ENCODE results near the gene CPPED1.

Gene CPPED1

DNA sequence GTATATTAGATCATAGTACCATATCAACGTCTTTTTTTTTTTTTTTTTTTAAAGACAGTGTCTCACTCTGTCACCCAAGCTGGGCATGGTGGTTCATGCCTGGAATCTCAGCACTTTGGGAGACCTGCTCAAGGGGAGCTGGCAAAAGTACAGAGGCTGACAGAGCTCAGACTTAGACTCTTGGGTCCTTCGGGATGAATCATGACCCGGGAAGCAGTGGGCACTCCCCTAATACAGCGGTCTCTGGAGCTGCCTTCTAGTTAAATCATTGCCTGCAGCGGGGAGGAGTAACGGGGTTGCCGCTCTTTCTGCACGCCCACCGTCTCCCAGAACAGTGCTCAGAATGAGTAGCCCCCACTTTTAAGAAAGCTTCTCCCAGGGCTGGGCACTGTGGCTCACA is 174.4 kb downstream of the CPPED1 start:
- Histone ChIP-seq H3K4me1 (ENCODE audit: control insufficient read depth in 1 of 2, insufficient read depth in 2 of 2, low read length in 2 of 2) (no peaks in the 10 kb centered on the region), H3K36me3 (ENCODE audit: control insufficient read depth in 1 of 2, insufficient read depth in 2 of 2, low read length in 2 of 2) (no peaks in the 10 kb centered on the region), H3K4me3 (ENCODE audit: low read depth in 1 of 2, low read length in 2 of 2) (no peak overlapping the region), H3K9me3 (ENCODE audit: control insufficient read depth in 1 of 2, low read length in 2 of 2) (peaks cover 0 to under 1% of the 10 kb centered on the region in 2 donors), H3K27ac (ENCODE audit: low read length) (no peak overlapping the region), H3K27me3 (ENCODE audit: low read depth, low read length) (no peaks in the 10 kb centered on the region)

DNA sequence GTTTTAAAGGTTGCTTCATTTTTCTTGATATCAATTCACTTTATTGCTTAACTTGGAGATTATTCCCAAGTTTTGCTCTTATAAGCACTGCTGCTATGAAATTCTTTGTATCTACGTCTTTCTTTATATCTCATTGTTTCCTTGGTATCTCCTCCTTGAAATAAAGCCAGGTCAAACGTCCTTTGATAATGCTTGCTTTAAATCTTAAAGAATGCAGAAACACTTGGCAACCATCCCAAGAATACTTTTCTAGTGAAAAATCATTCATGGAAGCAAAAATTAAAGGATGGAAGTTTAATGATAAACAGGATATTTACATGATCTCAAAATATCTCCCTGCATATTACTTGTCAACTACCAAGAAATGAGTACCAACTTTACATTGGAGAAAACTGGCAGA is 175.2 kb downstream of the CPPED1 start:
- no peak overlapping the region for H3K4me3 ChIP-seq (ENCODE audit: low read depth in 1 of 2, low read length in 2 of 2)
- H3K9me3 ChIP-seq (ENCODE audit: control insufficient read depth in 1 of 2, low read length in 2 of 2), result peaks cover 0 to 4% of the 10 kb centered on the region in 2 donors
- H3K27ac ChIP-seq (ENCODE audit: low read length), result no peak overlapping the region
- no peaks in the 10 kb centered on the region for H3K4me1 ChIP-seq (ENCODE audit: control insufficient read depth in 1 of 2, insufficient read depth in 2 of 2, low read length in 2 of 2)
- no peaks in the 10 kb centered on the region for H3K27me3 ChIP-seq (ENCODE audit: low read depth, low read length)
- H3K36me3 ChIP-seq (ENCODE audit: control insufficient read depth in 1 of 2, insufficient read depth in 2 of 2, low read length in 2 of 2), result no peaks in the 10 kb centered on the region

DNA sequence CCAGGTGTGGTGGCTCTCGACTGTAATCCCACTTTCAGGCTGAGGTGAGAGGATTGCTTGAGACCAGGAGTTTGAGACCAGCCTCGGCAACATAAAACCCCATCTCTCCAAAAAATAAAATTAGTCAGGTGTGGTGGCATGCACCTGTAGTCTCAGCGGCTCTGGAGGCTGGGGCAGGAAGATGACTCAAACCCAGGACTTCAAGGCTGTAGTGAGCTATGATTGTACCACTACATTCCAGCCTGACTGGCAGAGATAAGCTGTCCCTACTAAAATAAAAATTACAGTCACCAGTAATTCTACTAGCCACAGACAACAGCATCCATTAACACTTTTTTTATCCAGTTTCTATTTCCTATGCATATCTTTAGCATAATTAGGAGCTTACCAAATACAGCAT is 176.3 kb downstream of the CPPED1 start:
- Histone ChIP-seq H3K27me3 (ENCODE audit: low read depth, low read length) (no peaks in the 10 kb centered on the region), H3K4me1 (ENCODE audit: control insufficient read depth in 1 of 2, insufficient read depth in 2 of 2, low read length in 2 of 2) (no peaks in the 10 kb centered on the region), H3K4me3 (ENCODE audit: low read depth in 1 of 2, low read length in 2 of 2) (no peak overlapping the region), H3K9me3 (ENCODE audit: control insufficient read depth in 1 of 2, low read length in 2 of 2) (peaks cover 0 to 4% of the 10 kb centered on the region in 2 donors), H3K27ac (ENCODE audit: low read length) (no peak overlapping the region), H3K36me3 (ENCODE audit: control insufficient read depth in 1 of 2, insufficient read depth in 2 of 2, low read length in 2 of 2) (no peaks in the 10 kb centered on the region)

DNA sequence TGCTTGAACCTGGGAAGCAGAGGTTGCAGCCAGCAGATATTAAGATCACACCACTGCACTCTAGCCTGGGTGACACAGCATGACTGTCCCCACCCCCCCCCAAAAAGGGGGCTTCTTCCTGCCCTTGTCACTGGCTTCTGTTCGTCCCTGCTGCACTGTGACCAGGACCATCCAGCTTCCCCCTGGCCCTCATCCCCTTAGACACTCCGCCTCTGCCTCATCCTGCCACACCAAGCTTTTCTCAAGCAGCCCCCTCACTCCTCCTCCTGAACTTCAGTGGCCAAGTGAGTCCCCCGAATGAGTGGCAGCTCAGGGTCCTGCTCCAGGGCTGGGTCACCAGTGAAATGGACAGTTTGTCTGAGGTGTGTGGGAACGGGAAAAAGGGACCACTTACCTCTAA is 177.3 kb downstream of the CPPED1 start:
- H3K36me3 ChIP-seq (ENCODE audit: control insufficient read depth in 1 of 2, insufficient read depth in 2 of 2, low read length in 2 of 2), result no peaks in the 10 kb centered on the region
- H3K4me1 ChIP-seq (ENCODE audit: control insufficient read depth in 1 of 2, insufficient read depth in 2 of 2, low read length in 2 of 2), result no peaks in the 10 kb centered on the region
- H3K27ac ChIP-seq (ENCODE audit: low read length), result no peak overlapping the region
- peaks cover 0 to 4% of the 10 kb centered on the region in 2 donors for H3K9me3 ChIP-seq (ENCODE audit: control insufficient read depth in 1 of 2, low read length in 2 of 2)
- no peak overlapping the region for H3K4me3 ChIP-seq (ENCODE audit: low read depth in 1 of 2, low read length in 2 of 2)
- H3K27me3 ChIP-seq (ENCODE audit: low read depth, low read length), result no peaks in the 10 kb centered on the region

DNA sequence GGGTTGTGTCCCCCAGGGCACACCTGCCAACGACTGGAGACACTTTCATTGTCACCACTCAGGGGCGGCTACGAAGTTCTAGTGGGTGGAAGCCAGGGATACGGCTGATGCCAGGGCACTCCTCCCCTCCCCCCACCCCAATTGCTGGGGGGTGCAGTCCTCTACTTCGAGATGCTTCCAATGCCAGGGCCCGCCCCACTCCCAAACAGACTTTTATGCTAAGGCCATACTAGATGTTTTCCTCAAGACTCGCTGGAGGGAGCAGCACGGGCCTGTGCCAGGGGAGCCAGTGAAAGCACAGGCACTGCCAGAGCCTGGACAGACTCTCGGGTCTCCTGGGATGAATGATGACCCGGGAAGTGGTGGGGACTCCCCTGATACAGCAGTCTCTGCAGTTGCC is 178.0 kb downstream of the CPPED1 start:
- Histone ChIP-seq H3K27ac (ENCODE audit: low read length) (no peak overlapping the region), H3K4me3 (ENCODE audit: low read depth in 1 of 2, low read length in 2 of 2) (no peak overlapping the region), H3K27me3 (ENCODE audit: low read depth, low read length) (no peaks in the 10 kb centered on the region), H3K9me3 (ENCODE audit: control insufficient read depth in 1 of 2, low read length in 2 of 2) (peaks cover 0 to 4% of the 10 kb centered on the region in 2 donors), H3K4me1 (ENCODE audit: control insufficient read depth in 1 of 2, insufficient read depth in 2 of 2, low read length in 2 of 2) (no peaks in the 10 kb centered on the region), H3K36me3 (ENCODE audit: control insufficient read depth in 1 of 2, insufficient read depth in 2 of 2, low read length in 2 of 2) (no peaks in the 10 kb centered on the region)

DNA sequence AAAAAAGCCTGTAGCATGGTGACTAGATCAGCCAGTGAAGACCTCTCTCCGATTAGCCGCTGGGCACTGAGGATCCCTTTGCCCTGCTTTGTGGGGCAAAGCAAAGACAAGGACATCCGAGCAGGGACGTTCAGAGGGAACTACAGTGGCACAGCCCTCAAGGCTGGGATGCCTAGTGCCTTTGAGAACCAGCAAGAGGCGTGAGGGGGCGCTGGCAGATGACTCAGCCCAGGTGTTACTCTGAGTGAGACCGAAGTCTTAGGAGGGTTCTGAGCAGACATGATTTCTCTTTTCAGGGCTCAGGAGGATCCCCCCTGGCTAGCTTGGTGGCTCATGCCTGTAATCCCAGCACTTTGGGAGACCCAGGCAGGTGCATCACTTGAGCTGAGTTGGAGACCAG is 178.6 kb downstream of the CPPED1 start:
- Histone ChIP-seq H3K27me3 (ENCODE audit: low read depth, low read length) (no peaks in the 10 kb centered on the region), H3K4me3 (ENCODE audit: low read depth in 1 of 2, low read length in 2 of 2) (no peak overlapping the region), H3K27ac (ENCODE audit: low read length) (no peak overlapping the region), H3K36me3 (ENCODE audit: control insufficient read depth in 1 of 2, insufficient read depth in 2 of 2, low read length in 2 of 2) (no peaks in the 10 kb centered on the region), H3K9me3 (ENCODE audit: control insufficient read depth in 1 of 2, low read length in 2 of 2) (peaks cover 0 to 4% of the 10 kb centered on the region in 2 donors), H3K4me1 (ENCODE audit: control insufficient read depth in 1 of 2, insufficient read depth in 2 of 2, low read length in 2 of 2) (no peaks in the 10 kb centered on the region)

DNA sequence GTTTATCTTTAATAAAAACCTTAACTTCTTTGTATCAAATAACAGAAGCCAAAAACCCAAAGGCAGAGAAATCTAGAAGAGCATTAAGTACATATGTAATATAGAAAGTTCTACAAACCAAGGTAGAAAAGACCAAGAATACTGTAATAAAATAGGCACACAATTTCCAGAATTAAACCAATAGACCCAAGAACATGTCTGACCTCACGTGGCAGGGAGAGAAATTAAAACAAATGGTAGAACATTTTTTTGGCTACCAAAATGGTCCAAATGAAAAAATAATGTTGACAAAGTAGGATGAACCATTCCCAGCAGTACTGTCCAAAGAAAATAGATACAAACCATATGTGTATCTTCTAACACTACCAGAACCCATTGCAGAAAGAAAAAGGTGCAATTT is 183.5 kb downstream of the CPPED1 start:
- Histone ChIP-seq H3K36me3 (ENCODE audit: control insufficient read depth in 1 of 2, insufficient read depth in 2 of 2, low read length in 2 of 2) (no peaks in the 10 kb centered on the region), H3K27ac (ENCODE audit: low read length) (no peak overlapping the region), H3K9me3 (ENCODE audit: control insufficient read depth in 1 of 2, low read length in 2 of 2) (peaks cover 0 to 4% of the 10 kb centered on the region in 2 donors), H3K4me3 (ENCODE audit: low read depth in 1 of 2, low read length in 2 of 2) (no peak overlapping the region), H3K4me1 (ENCODE audit: control insufficient read depth in 1 of 2, insufficient read depth in 2 of 2, low read length in 2 of 2) (no peaks in the 10 kb centered on the region), H3K27me3 (ENCODE audit: low read depth, low read length) (no peaks in the 10 kb centered on the region)

DNA sequence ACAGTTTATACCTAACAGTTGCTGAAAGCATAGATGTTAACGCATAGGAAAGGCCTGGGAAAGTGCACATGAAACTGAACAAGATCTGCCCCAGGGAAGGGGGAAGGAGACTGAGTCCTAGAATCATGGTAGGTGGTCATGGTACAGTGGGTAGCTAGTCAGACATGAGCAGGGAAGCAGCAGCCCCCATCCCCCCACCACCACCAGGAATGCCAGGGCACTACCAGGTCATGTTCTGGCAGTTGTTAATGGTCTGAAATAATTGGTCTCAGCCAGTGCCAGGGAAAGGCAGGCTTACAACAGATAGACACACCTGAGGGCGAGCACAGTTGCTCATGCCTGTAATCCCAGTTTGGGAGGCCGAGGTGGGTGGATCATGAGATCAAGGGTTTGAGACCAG is 185.2 kb downstream of the CPPED1 start:
- H3K4me1 ChIP-seq (ENCODE audit: control insufficient read depth in 1 of 2, insufficient read depth in 2 of 2, low read length in 2 of 2), result no peaks in the 10 kb centered on the region
- no peak overlapping the region for H3K4me3 ChIP-seq (ENCODE audit: low read depth in 1 of 2, low read length in 2 of 2)
- no peaks in the 10 kb centered on the region for H3K27me3 ChIP-seq (ENCODE audit: low read depth, low read length)
- H3K27ac ChIP-seq (ENCODE audit: low read length), result no peak overlapping the region
- H3K36me3 ChIP-seq (ENCODE audit: control insufficient read depth in 1 of 2, insufficient read depth in 2 of 2, low read length in 2 of 2), result no peaks in the 10 kb centered on the region
- no peaks in the 10 kb centered on the region for H3K9me3 ChIP-seq (ENCODE audit: control insufficient read depth in 1 of 2, low read length in 2 of 2)

DNA sequence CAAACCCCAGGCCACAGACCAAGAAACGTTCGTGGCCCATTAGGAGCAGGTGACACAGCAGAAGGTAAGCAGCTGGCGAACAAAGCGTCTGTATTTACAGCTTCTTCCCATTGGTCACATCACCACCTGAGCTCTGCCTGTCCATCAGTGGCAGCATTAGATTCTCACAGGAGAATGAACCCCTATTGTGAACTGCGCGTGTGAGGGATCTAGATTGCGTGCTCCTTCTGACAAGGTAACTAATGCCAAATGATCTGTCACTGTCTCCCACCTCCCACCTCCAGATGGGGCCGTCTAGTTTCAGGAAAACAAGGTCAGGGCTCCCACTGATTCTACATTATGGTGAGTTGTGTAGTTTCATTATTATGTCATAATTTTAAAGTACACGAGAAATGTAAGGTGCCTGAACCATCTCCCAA is 186.3 kb downstream of the CPPED1 start:
- Histone ChIP-seq H3K36me3 (ENCODE audit: control insufficient read depth in 1 of 2, insufficient read depth in 2 of 2, low read length in 2 of 2) (no peaks in the 10 kb centered on the region), H3K4me3 (ENCODE audit: low read depth in 1 of 2, low read length in 2 of 2) (no peak overlapping the region), H3K27me3 (ENCODE audit: low read depth, low read length) (no peaks in the 10 kb centered on the region), H3K4me1 (ENCODE audit: control insufficient read depth in 1 of 2, insufficient read depth in 2 of 2, low read length in 2 of 2) (no peaks in the 10 kb centered on the region), H3K27ac (ENCODE audit: low read length) (no peak overlapping the region), H3K9me3 (ENCODE audit: control insufficient read depth in 1 of 2, low read length in 2 of 2) (no peaks in the 10 kb centered on the region)

DNA sequence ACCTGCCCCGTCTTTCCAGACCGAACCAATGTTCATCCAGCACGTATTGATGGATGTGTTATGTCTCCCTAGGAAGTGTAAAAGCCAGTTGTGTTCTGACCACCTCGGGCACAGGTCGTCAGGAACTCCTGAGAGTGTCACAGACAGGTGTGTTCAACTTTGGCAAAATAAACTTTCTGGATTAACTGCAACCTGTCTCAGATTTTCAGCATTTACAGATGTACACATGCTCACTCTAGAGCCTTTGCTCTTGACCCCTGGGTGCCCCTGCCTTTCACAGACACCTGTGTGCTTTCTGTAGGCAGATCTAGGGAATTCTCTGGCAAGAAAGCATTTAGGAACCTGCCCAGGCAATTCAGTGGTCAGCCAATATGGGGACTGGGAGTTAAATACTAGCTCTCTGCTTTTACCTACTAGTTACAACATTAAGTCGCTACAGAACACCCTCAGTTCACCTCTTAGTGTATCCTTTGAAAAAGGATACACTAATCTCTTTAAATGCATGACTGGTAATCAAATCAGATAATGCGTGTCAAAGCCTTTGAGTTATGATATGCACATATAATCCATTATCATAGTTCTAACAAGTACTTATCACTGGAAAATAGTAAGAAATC is 188.9 kb downstream of the CPPED1 start:
- no peaks in the 10 kb centered on the region for H3K27me3 ChIP-seq (ENCODE audit: low read depth, low read length)
- no peaks in the 10 kb centered on the region for H3K36me3 ChIP-seq (ENCODE audit: control insufficient read depth in 1 of 2, insufficient read depth in 2 of 2, low read length in 2 of 2)
- H3K4me1 ChIP-seq (ENCODE audit: control insufficient read depth in 1 of 2, insufficient read depth in 2 of 2, low read length in 2 of 2), result no peaks in the 10 kb centered on the region
- no peak overlapping the region for H3K4me3 ChIP-seq (ENCODE audit: low read depth in 1 of 2, low read length in 2 of 2)
- no peak overlapping the region for H3K27ac ChIP-seq (ENCODE audit: low read length)
- H3K9me3 ChIP-seq (ENCODE audit: control insufficient read depth in 1 of 2, low read length in 2 of 2), result no peaks in the 10 kb centered on the region

DNA sequence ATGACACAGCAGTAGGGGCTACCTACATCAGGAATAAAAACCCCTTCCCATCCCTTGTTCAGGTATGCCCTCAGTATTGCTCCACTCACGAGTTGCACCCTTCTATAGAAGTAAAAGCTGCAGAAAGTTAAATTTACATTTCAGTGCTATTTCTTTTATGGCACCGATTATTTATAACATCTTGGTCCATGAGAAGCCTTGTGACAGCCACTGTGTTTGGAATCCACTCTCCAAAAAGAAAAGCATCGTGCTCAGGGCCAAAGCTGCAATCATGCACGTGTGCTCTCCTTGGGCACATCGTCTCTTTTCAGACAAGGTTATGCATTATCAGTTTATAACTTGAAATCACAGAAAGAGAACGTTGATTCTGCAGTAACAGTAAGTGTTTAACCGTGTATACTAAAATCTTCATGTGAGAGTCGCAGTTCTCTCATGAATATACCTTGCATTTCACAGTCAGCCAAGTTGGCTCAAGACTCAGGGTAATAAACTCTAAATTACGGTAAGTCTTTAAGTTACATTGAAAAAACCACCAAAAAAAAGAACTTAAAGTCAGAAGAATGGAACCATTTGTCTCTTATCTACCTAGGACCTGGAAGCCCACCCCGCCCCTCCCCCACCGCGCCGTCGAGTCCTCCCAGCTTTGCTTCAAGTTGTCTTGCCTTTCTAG is 189.6 kb downstream of the CPPED1 start:
- no peak overlapping the region for H3K27ac ChIP-seq (ENCODE audit: low read length)
- H3K9me3 ChIP-seq (ENCODE audit: control insufficient read depth in 1 of 2, low read length in 2 of 2), result no peaks in the 10 kb centered on the region
- no peaks in the 10 kb centered on the region for H3K36me3 ChIP-seq (ENCODE audit: control insufficient read depth in 1 of 2, insufficient read depth in 2 of 2, low read length in 2 of 2)
- H3K4me3 ChIP-seq (ENCODE audit: low read depth in 1 of 2, low read length in 2 of 2), result no peak overlapping the region
- no peaks in the 10 kb centered on the region for H3K4me1 ChIP-seq (ENCODE audit: control insufficient read depth in 1 of 2, insufficient read depth in 2 of 2, low read length in 2 of 2)
- H3K27me3 ChIP-seq (ENCODE audit: low read depth, low read length), result no peaks in the 10 kb centered on the region

Data from muscle layer of duodenum (tissue), 2 donors.